Neuronal stem cell (in vitro differentiated cells): ENCODE data around the gene IQCH.

Source experiments
- DNase-seq: peaks from one replicate; pipeline ENCODE4 v3.0.0-alpha.2; 2013; ENCODE audit warnings: low spot score
- H2AFZ ChIP-seq: one replicate; pipeline ENCODE4 v1.6.1; 2013; ENCODE audit warnings: mild to moderate bottlenecking, low read length, inconsistent platforms
- H2AK5ac ChIP-seq: 2 replicates; pipeline ENCODE4 v1.6.1; 2013; ENCODE audit warnings: low read depth, mild to moderate bottlenecking, inconsistent platforms, low read length, moderate library complexity, mixed read lengths
- H2BK120ac ChIP-seq: 2 replicates; pipeline ENCODE4 v1.6.1; 2013; ENCODE audit warnings: low read depth, mild to moderate bottlenecking, inconsistent platforms, low read length, moderate library complexity, mixed read lengths
- H2BK12ac ChIP-seq: one replicate; pipeline ENCODE4 v1.6.1; 2013; ENCODE audit warnings: low read length, inconsistent platforms
- H2BK15ac ChIP-seq: 2 replicates; pipeline ENCODE4 v1.6.1; 2013; ENCODE audit warnings: mild to moderate bottlenecking, low read length, inconsistent platforms, mixed read lengths
- H2BK5ac ChIP-seq: one replicate; pipeline ENCODE4 v1.6.1; 2013; ENCODE audit warnings: inconsistent platforms, mild to moderate bottlenecking, low read length, moderate library complexity
- H3K14ac ChIP-seq: one replicate; pipeline ENCODE4 v1.6.1; 2013; ENCODE audit warnings: low read length, inconsistent platforms
- H3K18ac ChIP-seq: 2 replicates; pipeline ENCODE4 v1.6.1; 2013; ENCODE audit warnings: low read length, inconsistent platforms
- H3K23ac ChIP-seq: 2 replicates; pipeline ENCODE4 v1.6.1; 2013; ENCODE audit warnings: low read depth, mild to moderate bottlenecking, mixed read lengths, low read length, inconsistent platforms; ENCODE audit not compliant: poor library complexity
- H3K27ac ChIP-seq: replicated peaks from 3 replicates; pipeline ENCODE4 v1.5.1; 2013; ENCODE audit warnings: low read length, inconsistent platforms
- H3K27me3 ChIP-seq, 3 experiments: 2 replicates each; pipeline ENCODE4 v1.6.1; 2013; ENCODE audit warnings: low read length in 3 of 3, mild to moderate bottlenecking in 2 of 3, inconsistent platforms in 1 of 3, low read depth in 1 of 3, mixed read lengths in 1 of 3, moderate library complexity in 1 of 3; ENCODE audit not compliant: control insufficient read depth in 3 of 3, insufficient read depth in 3 of 3
- H3K36me3 ChIP-seq, 2 donors: replicated peaks in 1 of 2; 2 replicates each; pipeline ENCODE4 v1.6.1; 2013; ENCODE audit warnings: low read length in 2 of 2; ENCODE audit not compliant: control insufficient read depth in 2 of 2, insufficient read depth in 2 of 2
- H3K4ac ChIP-seq: 2 replicates; pipeline ENCODE4 v1.6.1; 2013; ENCODE audit warnings: inconsistent platforms, mild to moderate bottlenecking, low read length, moderate library complexity
- H3K4me1 ChIP-seq, 2 donors: 1 replicate in 1 of 2; 2 replicates in 1 of 2; pipeline ENCODE4 v1.6.1; 2013; ENCODE audit warnings: low read length in 2 of 2, low read depth in 1 of 2; ENCODE audit not compliant: control insufficient read depth in 2 of 2, insufficient read depth in 1 of 2
- H3K4me2 ChIP-seq: one replicate; pipeline ENCODE4 v1.6.1; 2013; ENCODE audit warnings: mild to moderate bottlenecking, low read length, inconsistent platforms; ENCODE audit not compliant: insufficient read depth, poor library complexity, severe bottlenecking
- H3K4me3 ChIP-seq, 2 donors: 2 replicates each; pipeline ENCODE4 v1.5.1; 2013; ENCODE audit warnings: low read length in 2 of 2, mild to moderate bottlenecking in 2 of 2, inconsistent platforms in 1 of 2, moderate library complexity in 1 of 2
- H3K79me1 ChIP-seq: one replicate; pipeline ENCODE4 v1.6.1; 2013; ENCODE audit warnings: low read depth, mild to moderate bottlenecking, inconsistent platforms, low read length, moderate library complexity
- H3K9ac ChIP-seq: one replicate; pipeline ENCODE4 v1.6.1; 2013; ENCODE audit warnings: mild to moderate bottlenecking, low read depth, low read length, inconsistent platforms; ENCODE audit not compliant: poor library complexity
- H3K9me3 ChIP-seq, 2 donors: replicated peaks in 1 of 2; 2 replicates each; pipeline versions ENCODE3 to v1.6.1; 2013; ENCODE audit warnings: low read length in 2 of 2, mild to moderate bottlenecking in 2 of 2, inconsistent platforms in 1 of 2, low read depth in 1 of 2, mixed read lengths in 1 of 2, moderate library complexity in 1 of 2; ENCODE audit not compliant: control insufficient read depth in 2 of 2, insufficient read depth in 1 of 2
- H4K8ac ChIP-seq: one replicate; pipeline ENCODE4 v1.6.1; 2013; ENCODE audit warnings: low read depth, mild to moderate bottlenecking, inconsistent platforms, low read length, moderate library complexity
- H4K91ac ChIP-seq: one replicate; pipeline ENCODE4 v1.6.1; 2013; ENCODE audit warnings: low read length, low read depth, mild to moderate bottlenecking, inconsistent platforms; ENCODE audit not compliant: poor library complexity
- WGBS, 2 donors: extraction: QIAGEN DNeasy Blood & Tissue Kit; methylation state at CpG; one replicate each; pipeline ENCODE4 v1.1.7; 2013; ENCODE audit warnings: missing lambda C conversion rate in 2 of 2, mixed read lengths in 1 of 2; ENCODE audit not compliant: insufficient read length in 2 of 2, insufficient replicate concordance in 1 of 2; ENCODE audit errors: extremely low coverage in 2 of 2; 5-methylcytosine and 5-hydroxymethylcytosine counted together

The IQCH gene

DNA sequence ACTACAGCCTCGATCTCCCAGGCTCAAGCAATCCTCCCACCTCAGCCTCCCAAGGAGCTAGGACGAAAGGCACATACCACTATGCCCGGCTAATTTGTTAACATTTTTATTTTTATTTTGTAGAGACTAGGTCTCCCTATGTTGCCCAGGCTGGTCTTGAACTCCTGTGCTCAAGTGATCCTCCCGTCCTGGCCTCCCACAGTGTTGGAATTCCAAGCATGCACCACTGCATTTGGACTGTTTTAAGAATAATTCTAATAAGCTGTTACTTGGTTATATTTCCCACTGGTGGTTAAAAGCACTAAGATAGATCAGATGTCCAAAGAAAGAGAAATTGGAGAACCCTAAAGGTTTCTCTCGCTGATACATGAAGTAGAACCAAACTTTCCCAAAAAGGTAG lies 3.3 kb upstream of the IQCH start:
- DNase-seq = no peak
- H2BK120ac ChIP-seq = no peak overlapping the region
- H3K23ac ChIP-seq = no peak overlapping the region
- H3K4me1 ChIP-seq = peaks cover 0 to 4% of the 10 kb centered on the region in 2 donors
- no peak overlapping the region for H2BK12ac ChIP-seq
- peaks cover 0 to 2% of the 10 kb centered on the region in 2 donors for H3K36me3 ChIP-seq
- no peak overlapping the region for H2BK15ac ChIP-seq
- H3K9ac ChIP-seq = no peak overlapping the region
- no peak overlapping the region for H3K14ac ChIP-seq
- no peak overlapping the region for H2AFZ ChIP-seq
- no peaks in the 10 kb centered on the region for H3K27me3 ChIP-seq
- no peak overlapping the region for H3K4ac ChIP-seq
- no peak overlapping the region for H2AK5ac ChIP-seq
- H3K4me2 ChIP-seq = no peak overlapping the region
- no CpG with 5 or more reads among the region's 5 CpGs for WGBS, 2 donors
- no peak overlapping the region for H3K4me3 ChIP-seq
- H3K79me1 ChIP-seq = peaks cover 7% of the 10 kb centered on the region
- H3K18ac ChIP-seq = no peak overlapping the region
- no peaks in the 10 kb centered on the region for H3K9me3 ChIP-seq
- no peak overlapping the region for H4K91ac ChIP-seq
- no peak overlapping the region for H4K8ac ChIP-seq
- no peak overlapping the region for H2BK5ac ChIP-seq
- H3K27ac ChIP-seq = no peak overlapping the region

DNA sequence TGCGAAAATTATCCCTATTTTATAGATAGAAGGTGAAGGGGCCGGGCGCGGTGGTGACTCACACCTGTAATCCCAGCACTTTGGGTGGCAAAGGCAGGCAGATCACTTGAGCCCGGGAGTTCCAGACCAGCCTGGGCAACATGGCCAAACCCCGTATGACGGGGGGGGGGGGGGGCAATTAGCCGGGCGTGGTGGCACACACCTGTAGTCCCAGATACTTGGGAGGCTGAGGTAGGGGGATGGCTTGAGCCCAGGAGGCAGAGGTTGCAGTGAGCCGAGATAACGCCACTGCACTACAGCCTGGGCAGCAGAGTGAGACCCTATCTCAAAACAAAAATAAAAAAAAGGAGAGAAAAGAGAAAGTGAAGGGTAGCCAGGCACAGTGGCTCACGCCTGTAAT lies 1.5 kb upstream of the IQCH start:
- no peak for DNase-seq
- H3K9ac ChIP-seq = no peak overlapping the region
- H3K14ac ChIP-seq = no peak overlapping the region
- H2BK5ac ChIP-seq = no peak overlapping the region
- no peak overlapping the region for H3K27ac ChIP-seq
- no peak overlapping the region for H3K4ac ChIP-seq
- H2BK12ac ChIP-seq = no peak overlapping the region
- no peak overlapping the region for H2BK120ac ChIP-seq
- peak overlapping the region in 1 of 2 donors; percentile 94 for H3K4me3 ChIP-seq
- H3K9me3 ChIP-seq = no peaks in the 10 kb centered on the region
- no peak overlapping the region for H3K23ac ChIP-seq
- WGBS, 2 donors = no CpG with 5 or more reads among the region's 12 CpGs
- peaks cover 0 to 4% of the 10 kb centered on the region in 2 donors for H3K4me1 ChIP-seq
- H3K4me2 ChIP-seq = peak overlapping the region; percentile 11
- no peaks in the 10 kb centered on the region for H3K27me3 ChIP-seq
- H3K18ac ChIP-seq = no peak overlapping the region
- H4K91ac ChIP-seq = no peak overlapping the region
- no peak overlapping the region for H2AFZ ChIP-seq
- peaks cover 0 to 2% of the 10 kb centered on the region in 2 donors for H3K36me3 ChIP-seq
- no peak overlapping the region for H4K8ac ChIP-seq
- no peak overlapping the region for H2AK5ac ChIP-seq
- peaks cover 7% of the 10 kb centered on the region for H3K79me1 ChIP-seq
- no peak overlapping the region for H2BK15ac ChIP-seq

DNA sequence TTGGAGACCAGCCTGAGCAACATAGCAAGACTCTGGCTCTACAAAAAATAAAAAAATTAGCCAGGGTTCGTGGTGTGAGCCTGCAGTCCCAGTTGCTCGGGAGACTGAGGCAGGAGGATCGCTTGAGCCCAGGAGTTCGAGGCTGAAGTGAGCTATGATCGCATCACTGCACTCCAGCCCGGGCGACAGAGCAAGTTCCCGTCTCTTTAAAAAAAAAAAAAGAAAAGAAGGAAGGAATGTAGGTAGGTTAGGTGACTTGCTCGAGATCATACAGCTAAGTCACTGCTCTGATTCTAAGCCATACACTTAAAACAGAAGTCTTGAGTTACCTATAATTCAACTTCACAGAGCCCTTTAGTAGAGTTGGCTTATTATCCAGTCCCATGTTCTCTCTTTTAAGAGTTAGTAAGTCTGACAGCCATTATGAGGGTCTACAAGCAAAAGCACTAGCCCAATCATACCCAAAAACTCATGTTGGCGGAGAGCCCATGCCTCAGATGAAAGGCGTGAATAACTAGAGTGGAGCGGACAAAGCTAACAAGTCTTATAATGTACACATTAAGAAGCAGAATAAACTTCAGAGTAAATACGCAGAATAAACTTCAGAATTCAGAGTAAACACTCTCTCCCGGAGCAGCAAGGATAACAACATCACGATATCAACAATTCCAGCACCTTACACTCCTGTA lies 893 bp upstream of the IQCH start:
- Histone ChIP-seq H3K4me2 (peak overlapping the region; percentile 91), H3K4me1 (peaks cover 0 to 4% of the 10 kb centered on the region in 2 donors), H3K27me3 (no peaks in the 10 kb centered on the region), H2AFZ (peak overlapping the region; percentile 92), H3K14ac (no peak overlapping the region), H3K4me3 (peak overlapping the region; percentile 93 to 94), H4K8ac (no peak overlapping the region), H2AK5ac (no peak overlapping the region), H3K4ac (no peak overlapping the region), H2BK15ac (no peak overlapping the region), H3K9ac (peak overlapping the region; percentile 95), H2BK12ac (no peak overlapping the region), H3K23ac (no peak overlapping the region), H4K91ac (no peak overlapping the region), H3K79me1 (peaks cover 7% of the 10 kb centered on the region), H2BK120ac (no peak overlapping the region), H3K27ac (peak overlapping the region; percentile 59), H3K9me3 (no peaks in the 10 kb centered on the region), H2BK5ac (no peak overlapping the region), H3K36me3 (peaks cover 0 to 2% of the 10 kb centered on the region in 2 donors), H3K18ac (no peak overlapping the region)
- DNase-seq = peak; percentile 5
- no CpG with 5 or more reads among the region's 15 CpGs for WGBS, 2 donors

DNA sequence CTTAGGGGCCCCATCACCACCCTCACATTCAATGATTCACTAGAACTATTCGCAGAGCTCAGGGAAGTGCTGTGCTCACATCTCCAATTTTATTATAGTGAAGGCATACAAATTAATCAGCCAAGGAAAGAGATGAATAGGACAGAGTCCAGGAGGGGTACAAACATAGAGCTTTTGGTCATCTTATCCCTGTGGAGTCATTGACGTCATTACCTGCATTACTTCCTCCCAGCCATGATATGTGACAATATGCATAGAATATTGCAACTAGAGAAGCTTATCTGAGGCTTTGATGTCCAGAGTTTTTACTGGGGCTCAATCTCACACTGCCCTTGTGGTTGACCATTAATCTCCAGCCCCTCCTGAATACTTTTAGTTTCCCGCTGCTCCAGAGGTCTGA lies 1.5 kb downstream of the IQCH start:
- no peak overlapping the region for H4K91ac ChIP-seq
- H2BK15ac ChIP-seq = no peak overlapping the region
- no peak overlapping the region for H3K27ac ChIP-seq
- H2BK5ac ChIP-seq = no peak overlapping the region
- no CpG with 5 or more reads among the region's 3 CpGs for WGBS, 2 donors
- no peak for DNase-seq
- no peak overlapping the region for H2BK120ac ChIP-seq
- no peak overlapping the region for H3K18ac ChIP-seq
- no peak overlapping the region for H2BK12ac ChIP-seq
- no peak overlapping the region for H3K9ac ChIP-seq
- peaks cover 5% of the 10 kb centered on the region for H3K79me1 ChIP-seq
- H3K4me3 ChIP-seq = no peak overlapping the region
- no peaks in the 10 kb centered on the region for H3K9me3 ChIP-seq
- no peak overlapping the region for H3K14ac ChIP-seq
- H3K4me1 ChIP-seq = peaks cover 0 to 4% of the 10 kb centered on the region in 2 donors
- H3K4me2 ChIP-seq = no peak overlapping the region
- H2AFZ ChIP-seq = no peak overlapping the region
- H3K36me3 ChIP-seq = peaks cover 0 to 2% of the 10 kb centered on the region in 2 donors
- H3K27me3 ChIP-seq = no peaks in the 10 kb centered on the region
- H2AK5ac ChIP-seq = no peak overlapping the region
- no peak overlapping the region for H4K8ac ChIP-seq
- no peak overlapping the region for H3K4ac ChIP-seq
- no peak overlapping the region for H3K23ac ChIP-seq
